Neuronal stem cell (in vitro differentiated cells): ENCODE measurements around the gene IGF2R.

Experiments
- DNase-seq: peaks from one replicate; pipeline ENCODE4 v3.0.0-alpha.2; 2013; ENCODE audit warnings: low spot score
- H2AFZ ChIP-seq: one replicate; pipeline ENCODE4 v1.6.1; 2013; ENCODE audit warnings: mild to moderate bottlenecking, low read length, inconsistent platforms
- H2AK5ac ChIP-seq: 2 replicates; pipeline ENCODE4 v1.6.1; 2013; ENCODE audit warnings: low read depth, mild to moderate bottlenecking, inconsistent platforms, low read length, moderate library complexity, mixed read lengths
- H2BK120ac ChIP-seq: 2 replicates; pipeline ENCODE4 v1.6.1; 2013; ENCODE audit warnings: low read depth, mild to moderate bottlenecking, inconsistent platforms, low read length, moderate library complexity, mixed read lengths
- H2BK12ac ChIP-seq: one replicate; pipeline ENCODE4 v1.6.1; 2013; ENCODE audit warnings: low read length, inconsistent platforms
- H2BK15ac ChIP-seq: 2 replicates; pipeline ENCODE4 v1.6.1; 2013; ENCODE audit warnings: mild to moderate bottlenecking, low read length, inconsistent platforms, mixed read lengths
- H2BK5ac ChIP-seq: one replicate; pipeline ENCODE4 v1.6.1; 2013; ENCODE audit warnings: inconsistent platforms, mild to moderate bottlenecking, low read length, moderate library complexity
- H3K14ac ChIP-seq: one replicate; pipeline ENCODE4 v1.6.1; 2013; ENCODE audit warnings: low read length, inconsistent platforms
- H3K18ac ChIP-seq: 2 replicates; pipeline ENCODE4 v1.6.1; 2013; ENCODE audit warnings: low read length, inconsistent platforms
- H3K23ac ChIP-seq: 2 replicates; pipeline ENCODE4 v1.6.1; 2013; ENCODE audit warnings: low read depth, mild to moderate bottlenecking, mixed read lengths, low read length, inconsistent platforms; ENCODE audit not compliant: poor library complexity
- H3K27ac ChIP-seq: replicated peaks from 3 replicates; pipeline ENCODE4 v1.5.1; 2013; ENCODE audit warnings: low read length, inconsistent platforms
- H3K27me3 ChIP-seq, 3 experiments: 2 replicates each; pipeline ENCODE4 v1.6.1; 2013; ENCODE audit warnings: low read length in 3 of 3, mild to moderate bottlenecking in 2 of 3, inconsistent platforms in 1 of 3, low read depth in 1 of 3, mixed read lengths in 1 of 3, moderate library complexity in 1 of 3; ENCODE audit not compliant: control insufficient read depth in 3 of 3, insufficient read depth in 3 of 3
- H3K36me3 ChIP-seq, 2 donors: replicated peaks in 1 of 2; 2 replicates each; pipeline ENCODE4 v1.6.1; 2013; ENCODE audit warnings: low read length in 2 of 2; ENCODE audit not compliant: control insufficient read depth in 2 of 2, insufficient read depth in 2 of 2
- H3K4ac ChIP-seq: 2 replicates; pipeline ENCODE4 v1.6.1; 2013; ENCODE audit warnings: inconsistent platforms, mild to moderate bottlenecking, low read length, moderate library complexity
- H3K4me1 ChIP-seq, 2 donors: 1 replicate in 1 of 2; 2 replicates in 1 of 2; pipeline ENCODE4 v1.6.1; 2013; ENCODE audit warnings: low read length in 2 of 2, low read depth in 1 of 2; ENCODE audit not compliant: control insufficient read depth in 2 of 2, insufficient read depth in 1 of 2
- H3K4me2 ChIP-seq: one replicate; pipeline ENCODE4 v1.6.1; 2013; ENCODE audit warnings: mild to moderate bottlenecking, low read length, inconsistent platforms; ENCODE audit not compliant: insufficient read depth, poor library complexity, severe bottlenecking
- H3K4me3 ChIP-seq, 2 donors: 2 replicates each; pipeline ENCODE4 v1.5.1; 2013; ENCODE audit warnings: low read length in 2 of 2, mild to moderate bottlenecking in 2 of 2, inconsistent platforms in 1 of 2, moderate library complexity in 1 of 2
- H3K79me1 ChIP-seq: one replicate; pipeline ENCODE4 v1.6.1; 2013; ENCODE audit warnings: low read depth, mild to moderate bottlenecking, inconsistent platforms, low read length, moderate library complexity
- H3K9ac ChIP-seq: one replicate; pipeline ENCODE4 v1.6.1; 2013; ENCODE audit warnings: mild to moderate bottlenecking, low read depth, low read length, inconsistent platforms; ENCODE audit not compliant: poor library complexity
- H3K9me3 ChIP-seq, 2 donors: replicated peaks in 1 of 2; 2 replicates each; pipeline versions ENCODE3 to v1.6.1; 2013; ENCODE audit warnings: low read length in 2 of 2, mild to moderate bottlenecking in 2 of 2, inconsistent platforms in 1 of 2, low read depth in 1 of 2, mixed read lengths in 1 of 2, moderate library complexity in 1 of 2; ENCODE audit not compliant: control insufficient read depth in 2 of 2, insufficient read depth in 1 of 2
- H4K8ac ChIP-seq: one replicate; pipeline ENCODE4 v1.6.1; 2013; ENCODE audit warnings: low read depth, mild to moderate bottlenecking, inconsistent platforms, low read length, moderate library complexity
- H4K91ac ChIP-seq: one replicate; pipeline ENCODE4 v1.6.1; 2013; ENCODE audit warnings: low read length, low read depth, mild to moderate bottlenecking, inconsistent platforms; ENCODE audit not compliant: poor library complexity
- WGBS, 2 donors: extraction: QIAGEN DNeasy Blood & Tissue Kit; methylation state at CpG; one replicate each; pipeline ENCODE4 v1.1.7; 2013; ENCODE audit warnings: missing lambda C conversion rate in 2 of 2, mixed read lengths in 1 of 2; ENCODE audit not compliant: insufficient read length in 2 of 2, insufficient replicate concordance in 1 of 2; ENCODE audit errors: extremely low coverage in 2 of 2; 5-methylcytosine and 5-hydroxymethylcytosine counted together

The IGF2R gene

GRCh38 chr6:160035693-160036330, 66.9 kb downstream of the IGF2R start:
- H2AFZ ChIP-seq: no peak overlapping the region
- no peak overlapping the region for H4K91ac ChIP-seq
- H3K79me1 ChIP-seq: no peaks in the 10 kb centered on the region
- no peak overlapping the region for H3K4ac ChIP-seq
- no CpG with 5 or more reads among the region's 12 CpGs for WGBS, 2 donors
- H2BK15ac ChIP-seq: no peak overlapping the region
- H3K23ac ChIP-seq: no peak overlapping the region
- DNase-seq: no peak
- H3K18ac ChIP-seq: no peak overlapping the region
- no peak overlapping the region for H2BK120ac ChIP-seq
- H4K8ac ChIP-seq: no peak overlapping the region
- no peaks in the 10 kb centered on the region for H3K27me3 ChIP-seq
- no peak overlapping the region for H2BK5ac ChIP-seq
- no peak overlapping the region for H3K9ac ChIP-seq
- H3K4me3 ChIP-seq: no peak overlapping the region
- H3K14ac ChIP-seq: no peak overlapping the region
- H3K36me3 ChIP-seq: peaks cover 33 to 98% of the 10 kb centered on the region in 2 donors
- no peak overlapping the region for H3K27ac ChIP-seq
- H3K4me1 ChIP-seq: no peaks in the 10 kb centered on the region
- no peaks in the 10 kb centered on the region for H3K9me3 ChIP-seq
- H3K4me2 ChIP-seq: no peak overlapping the region
- H2BK12ac ChIP-seq: no peak overlapping the region
- H2AK5ac ChIP-seq: no peak overlapping the region

- Histone ChIP-seq H2BK5ac (no peak overlapping the region), H3K4me3 (no peak overlapping the region), H3K4me1 (no peaks in the 10 kb centered on the region), H3K27me3 (no peaks in the 10 kb centered on the region), H2BK15ac (no peak overlapping the region), H2BK120ac (no peak overlapping the region), H3K36me3 (peaks cover 38 to 98% of the 10 kb centered on the region in 2 donors), H3K79me1 (no peaks in the 10 kb centered on the region), H3K18ac (no peak overlapping the region), H2BK12ac (no peak overlapping the region), H3K4me2 (no peak overlapping the region), H3K14ac (no peak overlapping the region), H2AK5ac (no peak overlapping the region), H3K27ac (no peak overlapping the region), H3K9me3 (no peaks in the 10 kb centered on the region), H4K91ac (no peak overlapping the region), H3K23ac (no peak overlapping the region), H4K8ac (no peak overlapping the region), H3K9ac (no peak overlapping the region), H2AFZ (no peak overlapping the region), H3K4ac (no peak overlapping the region)
- WGBS, 2 donors: no CpG with 5 or more reads among the region's 6 CpGs
- no peak for DNase-seq
These were observed 67.4 kb downstream of the IGF2R start for GRCh38 chr6:160036331-160036695.

DNA sequence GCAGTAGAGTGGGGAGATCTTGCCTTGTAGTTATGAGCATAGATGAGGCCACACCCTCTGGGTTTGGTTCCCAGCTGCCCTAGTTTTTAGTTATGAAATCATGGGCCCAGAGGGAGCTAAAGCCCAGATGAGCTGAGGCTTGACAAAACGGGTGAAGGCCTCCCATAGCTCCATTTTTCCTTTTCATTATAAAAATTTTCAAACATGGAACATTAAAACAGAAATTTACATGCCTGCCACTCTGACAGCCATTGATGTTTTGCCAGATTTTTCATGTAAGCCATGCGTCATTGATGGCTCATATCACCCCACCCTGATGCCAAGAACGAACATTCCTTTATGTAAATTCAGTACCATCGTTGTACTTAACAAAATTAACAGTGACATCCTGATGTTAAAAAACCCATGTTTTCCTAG, 67.9 kb downstream of the IGF2R start:
- H2AFZ ChIP-seq: no peak overlapping the region
- H3K27me3 ChIP-seq: no peaks in the 10 kb centered on the region
- WGBS, 2 donors: no CpG with 5 or more reads among the region's 4 CpGs
- H2BK5ac ChIP-seq: no peak overlapping the region
- H3K27ac ChIP-seq: no peak overlapping the region
- peaks cover 38 to 98% of the 10 kb centered on the region in 2 donors for H3K36me3 ChIP-seq
- H2BK120ac ChIP-seq: no peak overlapping the region
- no peak overlapping the region for H4K8ac ChIP-seq
- H3K18ac ChIP-seq: no peak overlapping the region
- no peak overlapping the region for H3K4ac ChIP-seq
- no peaks in the 10 kb centered on the region for H3K4me1 ChIP-seq
- no peak overlapping the region for H4K91ac ChIP-seq
- H2BK12ac ChIP-seq: no peak overlapping the region
- no peaks in the 10 kb centered on the region for H3K9me3 ChIP-seq
- no peak overlapping the region for H3K23ac ChIP-seq
- no peak overlapping the region for H3K4me3 ChIP-seq
- no peak overlapping the region for H2AK5ac ChIP-seq
- no peak for DNase-seq
- no peak overlapping the region for H2BK15ac ChIP-seq
- H3K14ac ChIP-seq: no peak overlapping the region
- H3K4me2 ChIP-seq: no peak overlapping the region
- H3K9ac ChIP-seq: no peak overlapping the region
- no peaks in the 10 kb centered on the region for H3K79me1 ChIP-seq

DNA sequence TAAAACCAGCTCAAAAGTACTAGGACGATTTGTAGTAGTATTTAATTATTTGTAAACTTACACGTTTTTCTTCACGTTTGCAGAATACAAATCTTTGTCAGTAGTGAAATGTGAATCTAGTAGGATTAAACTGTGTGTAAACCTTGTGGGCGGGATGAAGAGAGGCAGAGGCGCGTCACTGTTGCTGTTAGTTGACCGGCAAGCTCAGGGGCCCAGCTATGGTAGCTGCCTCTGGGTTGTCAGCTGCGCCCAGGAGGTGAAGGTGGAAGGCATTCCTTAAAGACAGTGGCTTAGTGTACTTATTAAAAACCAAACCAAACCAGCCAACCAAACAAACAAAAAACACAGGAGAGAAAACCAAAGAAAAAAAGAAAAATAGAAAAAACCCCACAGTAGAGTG, 69.6 kb downstream of the IGF2R start:
- Histone ChIP-seq H3K23ac (no peak overlapping the region), H3K79me1 (no peaks in the 10 kb centered on the region), H2BK12ac (no peak overlapping the region), H3K18ac (no peak overlapping the region), H2AK5ac (no peak overlapping the region), H3K9me3 (no peaks in the 10 kb centered on the region), H3K4me2 (no peak overlapping the region), H3K9ac (no peak overlapping the region), H4K91ac (no peak overlapping the region), H3K27me3 (no peaks in the 10 kb centered on the region), H2AFZ (no peak overlapping the region), H3K4me3 (no peak overlapping the region), H2BK5ac (no peak overlapping the region), H3K14ac (no peak overlapping the region), H3K4ac (no peak overlapping the region), H2BK120ac (no peak overlapping the region), H2BK15ac (no peak overlapping the region), H4K8ac (no peak overlapping the region), H3K27ac (no peak overlapping the region), H3K36me3 (peaks cover 37 to 98% of the 10 kb centered on the region in 2 donors), H3K4me1 (no peaks in the 10 kb centered on the region)
- DNase-seq: no peak
- WGBS, 2 donors: no CpG with 5 or more reads among the region's 8 CpGs
